ENCODE results near the gene MARVELD1.

The MARVELD1 gene

GRCh38 chr10:97740613-97741012 lies 27.1 kb downstream of the MARVELD1 start:
- no peak for DNase-seq

GRCh38 chr10:97743169-97743943 lies 29.8 kb downstream of the MARVELD1 start:
- no peak for TF ChIP-seq GATA1 (IDR thresholded peaks at IDR 0.05; ENCODE audit: low read depth, low read length)
- no peak for TF ChIP-seq POLR2A (IDR thresholded peaks at IDR 0.05; ENCODE audit: low read length)
- DNase-seq = peak; percentile 53 to 66

More at GRCh38 chr10:97740613-97741012, 27.1 kb downstream of the MARVELD1 start:
- no peak for TF ChIP-seq POLR2A (IDR thresholded peaks at IDR 0.05; ENCODE audit: low read length)
- no peak for TF ChIP-seq GATA1 (IDR thresholded peaks at IDR 0.05; ENCODE audit: low read depth, low read length)

- TF ChIP-seq GATA1 (IDR thresholded peaks at IDR 0.05; ENCODE audit: low read depth, low read length) (no peak), POLR2A (IDR thresholded peaks at IDR 0.05; ENCODE audit: low read length) (no peak)
Observed at GRCh38 chr10:97744405-97745035, 31.0 kb downstream of the MARVELD1 start.

GRCh38 chr10:97747573-97747972 lies 34.0 kb downstream of the MARVELD1 start:
- TF ChIP-seq GATA1 (IDR thresholded peaks at IDR 0.05; ENCODE audit: low read depth, low read length) = no peak
- no peak for TF ChIP-seq POLR2A (IDR thresholded peaks at IDR 0.05; ENCODE audit: low read length)
- DNase-seq = no peak

More at GRCh38 chr10:97744405-97745035, 31.0 kb downstream of the MARVELD1 start:
- DNase-seq = peak; percentile 87 to 92

GRCh38 chr10:97748116-97748515 lies 34.6 kb downstream of the MARVELD1 start:
- DNase-seq = no peak
- TF ChIP-seq POLR2A (IDR thresholded peaks at IDR 0.05; ENCODE audit: low read length) (no peak), GATA1 (IDR thresholded peaks at IDR 0.05; ENCODE audit: low read depth, low read length) (no peak)

- no peak for TF ChIP-seq GATA1 (IDR thresholded peaks at IDR 0.05; ENCODE audit: low read depth, low read length)
- no peak for TF ChIP-seq POLR2A (IDR thresholded peaks at IDR 0.05; ENCODE audit: low read length)
- no peak for DNase-seq
Observed at GRCh38 chr10:97752956-97753355, 39.4 kb downstream of the MARVELD1 start.

GRCh38 chr10:97754726-97755125 lies 41.2 kb downstream of the MARVELD1 start:
- TF ChIP-seq GATA1 (IDR thresholded peaks at IDR 0.05; ENCODE audit: low read depth, low read length) (no peak), POLR2A (IDR thresholded peaks at IDR 0.05; ENCODE audit: low read length) (no peak)
- no peak for DNase-seq

- no peak for DNase-seq
- no peak for TF ChIP-seq POLR2A (IDR thresholded peaks at IDR 0.05; ENCODE audit: low read length)
- TF ChIP-seq GATA1 (IDR thresholded peaks at IDR 0.05; ENCODE audit: low read depth, low read length) = no peak
Observed at GRCh38 chr10:97755718-97756117, 42.2 kb downstream of the MARVELD1 start.

GRCh38 chr10:97757471-97757870 lies 43.9 kb downstream of the MARVELD1 start:
- TF ChIP-seq GATA1 (IDR thresholded peaks at IDR 0.05; ENCODE audit: low read depth, low read length) (no peak), POLR2A (IDR thresholded peaks at IDR 0.05; ENCODE audit: low read length) (no peak)
- DNase-seq = no peak

- TF ChIP-seq GATA1 (IDR thresholded peaks at IDR 0.05; ENCODE audit: low read depth, low read length) (no peak), POLR2A (IDR thresholded peaks at IDR 0.05; ENCODE audit: low read length) (no peak)
- DNase-seq = peak; percentile 71 to 83
Observed at GRCh38 chr10:97759158-97759887, 45.8 kb downstream of the MARVELD1 start.

GRCh38 chr10:97759946-97760345 lies 46.4 kb downstream of the MARVELD1 start:
- TF ChIP-seq GATA1 (IDR thresholded peaks at IDR 0.05; ENCODE audit: low read depth, low read length) = no peak
- TF ChIP-seq POLR2A (IDR thresholded peaks at IDR 0.05; ENCODE audit: low read length) = no peak
- DNase-seq = no peak

GRCh38 chr10:97760461-97761257 lies 47.1 kb downstream of the MARVELD1 start:
- DNase-seq = no peak
- TF ChIP-seq POLR2A (IDR thresholded peaks at IDR 0.05; ENCODE audit: low read length) (no peak), GATA1 (IDR thresholded peaks at IDR 0.05; ENCODE audit: low read depth, low read length) (no peak)

- TF ChIP-seq POLR2A (IDR thresholded peaks at IDR 0.05; ENCODE audit: low read length) = no peak
- no peak for TF ChIP-seq GATA1 (IDR thresholded peaks at IDR 0.05; ENCODE audit: low read depth, low read length)
- no peak for DNase-seq
Observed at GRCh38 chr10:97761331-97761865, 47.9 kb downstream of the MARVELD1 start.

Data from erythroblast (primary cell).